K562 (cell line): ENCODE results near the gene ZDHHC5. TPM values are rescaled to one million over a fixed set of nuclear protein-coding genes. Genes with fewer than 3 reads are reported as not detected.

Source experiments
- ATAC-seq: fragments of 200-7000 bp; cut with Tn5 transposase; 3 replicates; pipeline ENCODE4 v1.9.1; 2020; ENCODE audit warnings: moderate library complexity
- BruUV-seq: library from RNA; stranded (reverse); fragments of 400-500 nt; replicated peaks from 2 replicates; lab custom pipeline; 2021; lab: Mats Ljungman, UMichigan
- CTCF ChIA-PET: fragments of 300-600 bp; formaldehyde crosslinking; extraction: SDS; loops from one replicate; lab custom pipeline; 2021; ENCODE audit warnings: low intra/inter-chr PET ratio; lab: Yijun Ruan, JAX
- POLR2A ChIA-PET: fragments of 300-600, 350-650 bp; sonication (Branson Sonifier 250); formaldehyde crosslinking; extraction: SDS; loops from one replicate; lab custom pipeline; 2021; ENCODE audit warnings: antibody characterized with exemption, inconsistent platforms; lab: Yijun Ruan, JAX
- DNase-seq, 4 experiments: peaks; one replicate each; pipeline versions ENCODE4 v3.0.0 to v3.0.0-alpha.2; 2011 to 2018; ENCODE audit warnings: low spot score in 3 of 4, mixed read lengths in 3 of 4; ENCODE audit errors: extremely low read depth in 1 of 4
- FAIRE-seq: peaks from 2 replicates; lab custom pipeline; 2011; peaks lifted over from hg19 to GRCh38; lab: Jason Lieb, UNC
- H2AFZ ChIP-seq: 2 replicates; pipeline ENCODE4 v1.6.0; 2011; ENCODE audit warnings: low read depth, low read length, control low read depth, inconsistent platforms
- H3K27ac ChIP-seq: fragments of 200-600 bp; 3 replicates; pipeline ENCODE4 v1.8.0; 2011; ENCODE audit warnings: low read depth, mild to moderate bottlenecking, control low read depth, inconsistent platforms, low read length, moderate library complexity, mixed read lengths; ENCODE audit errors: extremely low read depth
- H3K27me3 ChIP-seq, 2 experiments: fragments of 300-600 bp in 1 of 2; 2 replicates in 1 of 2; 3 replicates in 1 of 2; pipeline versions ENCODE4 v1.6.0 to v1.8.0; 2011; ENCODE audit warnings: inconsistent platforms in 2 of 2, low read length in 2 of 2, mild to moderate bottlenecking in 1 of 2, mixed read lengths in 1 of 2, moderate library complexity in 1 of 2; ENCODE audit not compliant: control insufficient read depth in 2 of 2, insufficient read depth in 2 of 2
- H3K36me3 ChIP-seq: fragments of 300-600 bp; 3 replicates; pipeline ENCODE4 v1.8.0; 2011; ENCODE audit warnings: mild to moderate bottlenecking, low read length, inconsistent platforms; ENCODE audit not compliant: control insufficient read depth, insufficient read depth
- H3K4me1 ChIP-seq, 2 experiments: fragments of 200-600 bp in 1 of 2; replicated peaks in 1 of 2; 2 replicates in 1 of 2; 3 replicates in 1 of 2; pipeline versions ENCODE4 v1.5.1 to v1.8.0; 2011; ENCODE audit warnings: inconsistent platforms in 2 of 2, low read length in 2 of 2, mild to moderate bottlenecking in 1 of 2, mixed read lengths in 1 of 2, moderate library complexity in 1 of 2; ENCODE audit not compliant: control insufficient read depth in 2 of 2, insufficient read depth in 2 of 2
- H3K4me2 ChIP-seq: 2 replicates; pipeline ENCODE4 v1.6.1; 2011; ENCODE audit warnings: low read length, control low read depth, inconsistent platforms, mixed read lengths; ENCODE audit not compliant: insufficient read depth
- H3K4me3 ChIP-seq: fragments of 200-600 bp; sonication (generic), shearing (Covaris generic); 2 replicates; pipeline ENCODE4 v1.5.1; 2016; ENCODE audit warnings: control low read depth, inconsistent platforms
- H3K79me2 ChIP-seq: fragments of 200-600 bp; 3 replicates; pipeline ENCODE4 v1.8.0; 2011; ENCODE audit warnings: low read length, inconsistent platforms; ENCODE audit not compliant: control insufficient read depth, insufficient read depth
- H3K9ac ChIP-seq, 2 experiments: 2 replicates each; pipeline versions ENCODE4 v1.6.0 to v1.6.1; 2011; ENCODE audit warnings: low read depth in 2 of 2, low read length in 2 of 2, control low read depth in 1 of 2, inconsistent platforms in 1 of 2, mild to moderate bottlenecking in 1 of 2, mixed read lengths in 1 of 2; ENCODE audit not compliant: insufficient read depth in 1 of 2
- H3K9me1 ChIP-seq: one replicate; pipeline ENCODE4 v1.6.0; 2011; ENCODE audit warnings: inconsistent platforms, mild to moderate bottlenecking, low read length, moderate library complexity; ENCODE audit not compliant: control insufficient read depth, insufficient read depth
- H3K9me3 ChIP-seq: replicated peaks from 2 replicates; pipeline ENCODE4 v1.5.1; 2011; ENCODE audit warnings: low read depth, low read length, inconsistent platforms; ENCODE audit not compliant: control insufficient read depth, insufficient read depth
- H4K20me1 ChIP-seq: replicated peaks from 2 replicates; pipeline ENCODE4 v1.6.1; 2011; ENCODE audit warnings: low read length, inconsistent platforms, mixed read lengths; ENCODE audit not compliant: control insufficient read depth, insufficient read depth
- ZNF316 ChIP-seq: fragments of 450-650 bp; IDR thresholded peaks from 2 replicates; pipeline ENCODE4 v1.6.1; 2016
- whole genome bisulfite sequencing: fragments of 100-300 bp; shearing (Covaris generic); methylation state at CpG from one replicate; pipeline ENCODE4 v1.1.6; 2016; ENCODE audit warnings: low coverage, mixed read lengths; ENCODE audit not compliant: insufficient coverage; ENCODE audit errors: missing lambda C conversion rate; 5-methylcytosine and 5-hydroxymethylcytosine counted together
- in situ Hi-C: fragments of 300-500 bp; cut with MboI; formaldehyde crosslinking; loops from 4 replicates; pipeline ENCODE4 v1.15.0; 2018; ENCODE audit warnings: inconsistent platforms, mixed read lengths
- intact Hi-C: fragments of 100-400 bp; cut with micrococcal nuclease; formaldehyde crosslinking; loops from 2 replicates; pipeline ENCODE4 v1.14.2; 2022
- polyA plus RNA-seq, 8 experiments: library from polyadenylated mRNA; depleted of rRNA in 4 of 8; stranded (reverse) in 5 of 8; unstranded in 3 of 8; fragments of >200 nt; fragmentation: Nextera tagmentation in 2 of 8; fragmentation: Illumina TruSeq in 1 of 8; extraction: Ambion mirVana in 2 of 8; extraction: Trizol in 1 of 8; gene quantifications; 2 replicates each; pipeline versions ENCODE4 v1.2.1 to v1.2.3, GENCODE V29; 2011 to 2014; ENCODE audit warnings: inconsistent platforms in 1 of 8, missing spikeins in 1 of 8
- total RNA-seq, 7 experiments: library from RNA; depleted of rRNA in 6 of 7; stranded (reverse); fragments of >200 nt in 6 of 7; fragmentation: Illumina TruSeq in 2 of 7; extraction: Trizol in 2 of 7; gene quantifications; 2 replicates each; pipeline versions ENCODE4 v1.2.1 to v1.2.3, GENCODE V29; 2011 to 2021; ENCODE audit warnings: low replicate concordance in 1 of 7
- TF ChIP-seq, protein P1 (sequence below): sonication (generic); formaldehyde crosslinking; IDR thresholded peaks from 2 replicates; pipeline ENCODE4 v1.8.1; 2023; ENCODE audit warnings: mild to moderate bottlenecking, missing genetic modification reagents

ZDHHC5 gene
- total and polyA plus RNA-seq, 9 of the 15 experiments (the other 6 are each of a cell fraction or from before 2014, with no cell fraction given) = 3.8 to 64.2 (median 35.9) TPM

DNA sequence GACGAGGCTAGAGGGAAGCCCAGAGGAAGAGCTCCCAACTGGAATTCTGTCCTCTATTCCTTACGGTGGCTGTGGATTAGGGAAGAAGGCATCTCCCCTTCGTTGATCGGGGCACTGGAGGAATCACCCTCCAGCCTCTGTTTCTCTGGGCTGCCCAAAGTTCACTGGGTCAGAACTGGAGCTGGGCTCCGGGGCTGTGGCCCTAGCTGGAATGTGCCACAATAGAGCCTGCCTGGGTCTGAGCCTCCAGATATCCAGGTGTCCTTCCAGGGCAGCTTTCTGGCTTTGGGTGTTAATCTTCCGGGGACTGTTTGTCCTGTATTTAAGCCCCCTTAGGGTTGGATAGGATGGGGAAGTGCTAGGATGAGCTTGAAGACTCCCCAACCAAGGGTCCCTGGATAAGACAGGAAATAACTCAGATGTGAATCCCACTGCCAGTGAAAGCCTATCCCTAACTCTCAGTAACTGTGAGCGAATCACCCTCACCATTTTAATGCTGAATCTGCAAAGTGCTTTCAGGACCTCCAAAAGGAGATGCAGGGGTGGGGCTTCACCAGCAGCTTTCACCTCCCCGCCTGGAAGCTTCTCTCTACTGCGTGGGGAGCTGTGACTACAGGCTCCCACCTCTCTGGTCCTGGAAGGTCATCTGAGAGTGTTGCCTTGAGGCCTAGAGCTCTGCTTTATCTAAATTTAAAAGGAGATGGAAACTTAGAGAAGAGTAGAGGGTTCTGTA, 27.7 kb upstream of the ZDHHC5 start:
- no peak for FAIRE-seq
- peak overlapping the region; percentile 62 for H2AFZ ChIP-seq
- H3K36me3 ChIP-seq = no peaks in the 10 kb centered on the region
- peaks cover 10 to 17% of the 10 kb centered on the region in 2 experiments; a peak in 4 of 5 replicates for H3K4me1 ChIP-seq
- in situ Hi-C loops = loop anchor here (5.0 to 10.0 kb wide), 3 partner anchors 73 to 298 kb away; partner anchors contain the start of gene UBE2L6
- no peak for ATAC-seq
- POLR2A ChIA-PET = interaction anchor here (0.5 to 2.0 kb wide), 9 partner anchors 9 to 301 kb away, joined by 3 to 9 read pairs (median 3); partner anchors contain the start of gene SERPING1
- CTCF ChIA-PET = interaction anchor here (0.6 to 2.8 kb wide), 4 partner anchors 71 to 294 kb away, joined by 3 to 37 read pairs (median 4); partner anchors contain the start of gene UBE2L6
- H3K4me2 ChIP-seq = no peak overlapping the region
- peak; percentile 37; the same call in 1 of the 2 replicates for TF ChIP-seq ZNF316
- TF ChIP-seq, protein P1, sequence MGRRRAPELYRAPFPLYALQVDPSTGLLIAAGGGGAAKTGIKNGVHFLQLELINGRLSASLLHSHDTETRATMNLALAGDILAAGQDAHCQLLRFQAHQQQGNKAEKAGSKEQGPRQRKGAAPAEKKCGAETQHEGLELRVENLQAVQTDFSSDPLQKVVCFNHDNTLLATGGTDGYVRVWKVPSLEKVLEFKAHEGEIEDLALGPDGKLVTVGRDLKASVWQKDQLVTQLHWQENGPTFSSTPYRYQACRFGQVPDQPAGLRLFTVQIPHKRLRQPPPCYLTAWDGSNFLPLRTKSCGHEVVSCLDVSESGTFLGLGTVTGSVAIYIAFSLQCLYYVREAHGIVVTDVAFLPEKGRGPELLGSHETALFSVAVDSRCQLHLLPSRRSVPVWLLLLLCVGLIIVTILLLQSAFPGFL (CRISPR knock-in tag) = no peak
- TF ChIP-seq, all 486 proteins: peak for 1
- intact Hi-C loops = no loop called here
- Histone ChIP-seq H3K79me2 (no peaks in the 10 kb centered on the region), H3K27ac (no peak overlapping the region), H4K20me1 (no peaks in the 10 kb centered on the region), H3K9me1 (no peaks in the 10 kb centered on the region), H3K4me3 (no peak overlapping the region), H3K9me3 (no peaks in the 10 kb centered on the region), H3K9ac (peak overlapping the region in 1 of 2 experiments; percentile 4; a peak in 1 of 4 replicates), H3K27me3 (no peaks in the 10 kb centered on the region)
- 52% methylated on average over 8 of the region's 9 CpGs for WGBS
- no TSS peak for BruUV-seq
- DNase-seq = no peak
